Neutrophil (primary cell): ENCODE results near the gene SLC38A5.
A peak's percentile ranks its signal among the peaks of the same experiment; 100 is the strongest.

Experiments used
- H3K27ac ChIP-seq: fragments of 200-600 bp; sonication (generic); 2 replicates; pipeline ENCODE4 v1.5.1; 2016; ENCODE audit warnings: mild to moderate bottlenecking, moderate library complexity
- H3K27me3 ChIP-seq: fragments of 200-600 bp; sonication (generic); 2 replicates; pipeline ENCODE4 v1.6.0; 2016; ENCODE audit warnings: mild to moderate bottlenecking
- H3K36me3 ChIP-seq: fragments of 200-600 bp; sonication (generic); 2 replicates; pipeline ENCODE4 v1.5.1; 2017
- H3K4me1 ChIP-seq, 2 experiments: fragments of 200-600 bp in 1 of 2; sonication (generic) in 1 of 2; 1 replicate in 1 of 2; 2 replicates in 1 of 2; pipeline versions ENCODE4 v1.5.1 to v1.6.1; 2013 to 2016; ENCODE audit warnings: low read depth in 1 of 2, low read length in 1 of 2, mild to moderate bottlenecking in 1 of 2, moderate library complexity in 1 of 2; ENCODE audit not compliant: control insufficient read depth in 1 of 2, insufficient read depth in 1 of 2
- H3K4me3 ChIP-seq, 2 experiments: fragments of 200-600 bp in 1 of 2; sonication (generic) in 1 of 2; 1 replicate in 1 of 2; 2 replicates in 1 of 2; pipeline ENCODE4 v1.5.1; 2013 to 2016; ENCODE audit warnings: low read depth in 1 of 2, low read length in 1 of 2, mild to moderate bottlenecking in 1 of 2, moderate library complexity in 1 of 2
- H3K9me3 ChIP-seq: fragments of 200-600 bp; sonication (generic); 2 replicates; pipeline ENCODE4 v1.5.1; 2016
- CTCF ChIP-seq: fragments of 200-600 bp; sonication (generic); IDR thresholded peaks from 2 replicates; pipeline ENCODE4 v1.5.1; 2016; ENCODE audit warnings: antibody characterized with exemption

SLC38A5 gene

GRCh38 chrX:48491809-48492208 lies 21.7 kb upstream of the SLC38A5 start:
- Histone ChIP-seq H3K9me3 (no peaks in the 10 kb centered on the region), H3K27ac (no peak overlapping the region), H3K27me3 (no peaks in the 10 kb centered on the region), H3K4me1 (no peaks in the 10 kb centered on the region), H3K36me3 (no peaks in the 10 kb centered on the region), H3K4me3 (no peak overlapping the region)
- no peak for TF ChIP-seq CTCF

GRCh38 chrX:48490661-48491060 lies 20.6 kb upstream of the SLC38A5 start:
- H3K27ac ChIP-seq: no peak overlapping the region
- no peaks in the 10 kb centered on the region for H3K4me1 ChIP-seq
- no peak overlapping the region for H3K4me3 ChIP-seq
- no peaks in the 10 kb centered on the region for H3K36me3 ChIP-seq
- no peaks in the 10 kb centered on the region for H3K9me3 ChIP-seq
- no peak for TF ChIP-seq CTCF
- H3K27me3 ChIP-seq: no peaks in the 10 kb centered on the region

- no peaks in the 10 kb centered on the region for H3K9me3 ChIP-seq
- H3K4me3 ChIP-seq: no peak overlapping the region
- no peaks in the 10 kb centered on the region for H3K4me1 ChIP-seq
- H3K27ac ChIP-seq: no peak overlapping the region
- no peak for TF ChIP-seq CTCF
- no peaks in the 10 kb centered on the region for H3K27me3 ChIP-seq
- H3K36me3 ChIP-seq: no peaks in the 10 kb centered on the region
Observed at GRCh38 chrX:48489892-48490291, 19.8 kb upstream of the SLC38A5 start.

- no peak for TF ChIP-seq CTCF
- no peaks in the 10 kb centered on the region for H3K36me3 ChIP-seq
Observed at GRCh38 chrX:48489296-48489695, 19.2 kb upstream of the SLC38A5 start.

GRCh38 chrX:48488034-48488433 lies 18.0 kb upstream of the SLC38A5 start:
- no peak overlapping the region for H3K4me3 ChIP-seq
- H3K9me3 ChIP-seq: no peaks in the 10 kb centered on the region
- H3K36me3 ChIP-seq: no peaks in the 10 kb centered on the region
- H3K27ac ChIP-seq: no peak overlapping the region
- TF ChIP-seq CTCF: no peak
- H3K4me1 ChIP-seq: no peaks in the 10 kb centered on the region
- no peaks in the 10 kb centered on the region for H3K27me3 ChIP-seq

More at GRCh38 chrX:48489296-48489695, 19.2 kb upstream of the SLC38A5 start:
- Histone ChIP-seq H3K9me3 (no peaks in the 10 kb centered on the region), H3K27ac (no peak overlapping the region), H3K27me3 (no peaks in the 10 kb centered on the region), H3K4me3 (no peak overlapping the region), H3K4me1 (no peaks in the 10 kb centered on the region)

GRCh38 chrX:48487362-48487798 lies 17.3 kb upstream of the SLC38A5 start:
- Histone ChIP-seq H3K9me3 (no peaks in the 10 kb centered on the region), H3K27me3 (no peaks in the 10 kb centered on the region), H3K27ac (peak overlapping the region; percentile 33), H3K4me1 (no peaks in the 10 kb centered on the region), H3K4me3 (no peak overlapping the region), H3K36me3 (peaks cover 3% of the 10 kb centered on the region)
- no peak for TF ChIP-seq CTCF
